Measurements from ENCODE around the gene PTPRM. TPM values are rescaled to one million over a fixed set of nuclear protein-coding genes. Genes with fewer than 3 reads are reported as not detected.

The PTPRM gene
- total RNA-seq, 1 donor from 2014 or later, result 1.00 TPM

DNA sequence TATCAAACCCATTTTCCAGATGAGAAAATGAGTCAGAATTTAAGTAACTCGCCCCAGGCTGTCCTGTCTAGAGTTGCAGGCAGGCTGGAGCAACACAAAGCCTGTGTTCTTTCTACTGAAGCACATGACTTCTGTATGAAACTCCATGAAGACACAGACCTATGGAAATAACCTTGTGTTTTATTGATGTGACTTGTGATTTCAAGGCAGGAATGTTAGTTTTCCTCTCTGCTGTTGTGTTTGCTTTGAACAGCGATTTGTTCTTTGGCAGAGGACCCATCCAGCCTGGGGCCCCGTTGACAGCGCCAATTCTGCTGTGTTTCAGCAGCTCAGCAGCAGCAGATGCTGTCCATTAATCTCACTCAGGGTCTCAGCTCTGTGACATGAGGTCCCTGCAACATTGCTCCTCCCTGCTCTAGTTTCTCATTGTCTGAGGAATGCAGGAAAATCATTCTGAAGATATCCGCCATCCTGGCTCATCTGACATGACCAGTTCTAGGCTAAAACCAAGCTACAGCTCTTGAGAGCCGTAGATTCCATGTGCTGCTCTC, 697.8 kb downstream of the PTPRM start:
- TF ChIP-seq, protein P1, sequence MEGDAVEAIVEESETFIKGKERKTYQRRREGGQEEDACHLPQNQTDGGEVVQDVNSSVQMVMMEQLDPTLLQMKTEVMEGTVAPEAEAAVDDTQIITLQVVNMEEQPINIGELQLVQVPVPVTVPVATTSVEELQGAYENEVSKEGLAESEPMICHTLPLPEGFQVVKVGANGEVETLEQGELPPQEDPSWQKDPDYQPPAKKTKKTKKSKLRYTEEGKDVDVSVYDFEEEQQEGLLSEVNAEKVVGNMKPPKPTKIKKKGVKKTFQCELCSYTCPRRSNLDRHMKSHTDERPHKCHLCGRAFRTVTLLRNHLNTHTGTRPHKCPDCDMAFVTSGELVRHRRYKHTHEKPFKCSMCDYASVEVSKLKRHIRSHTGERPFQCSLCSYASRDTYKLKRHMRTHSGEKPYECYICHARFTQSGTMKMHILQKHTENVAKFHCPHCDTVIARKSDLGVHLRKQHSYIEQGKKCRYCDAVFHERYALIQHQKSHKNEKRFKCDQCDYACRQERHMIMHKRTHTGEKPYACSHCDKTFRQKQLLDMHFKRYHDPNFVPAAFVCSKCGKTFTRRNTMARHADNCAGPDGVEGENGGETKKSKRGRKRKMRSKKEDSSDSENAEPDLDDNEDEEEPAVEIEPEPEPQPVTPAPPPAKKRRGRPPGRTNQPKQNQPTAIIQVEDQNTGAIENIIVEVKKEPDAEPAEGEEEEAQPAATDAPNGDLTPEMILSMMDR (IDR thresholded peaks at IDR 0.05), result no peak
- H3K36me3 Mint-ChIP-seq (ENCODE audit: low read depth), result no peaks in the 10 kb centered on the region
- no peaks in the 10 kb centered on the region for H3K9me3 Mint-ChIP-seq
- DNase-seq (no peak), ATAC-seq (ENCODE audit: low read depth) (no peak)
- peaks cover 6% of the 10 kb centered on the region for H3K27me3 Mint-ChIP-seq
- CTCF ChIA-PET, result no interaction called here
- H3K4me3 Mint-ChIP-seq, result no peak overlapping the region
- no peaks in the 10 kb centered on the region for H3K4me1 Mint-ChIP-seq
- POLR2A ChIA-PET, result no interaction called here
- no peak overlapping the region for H3K27ac Mint-ChIP-seq
- intact Hi-C loops (cut with micrococcal nuclease), result no loop called here

DNA sequence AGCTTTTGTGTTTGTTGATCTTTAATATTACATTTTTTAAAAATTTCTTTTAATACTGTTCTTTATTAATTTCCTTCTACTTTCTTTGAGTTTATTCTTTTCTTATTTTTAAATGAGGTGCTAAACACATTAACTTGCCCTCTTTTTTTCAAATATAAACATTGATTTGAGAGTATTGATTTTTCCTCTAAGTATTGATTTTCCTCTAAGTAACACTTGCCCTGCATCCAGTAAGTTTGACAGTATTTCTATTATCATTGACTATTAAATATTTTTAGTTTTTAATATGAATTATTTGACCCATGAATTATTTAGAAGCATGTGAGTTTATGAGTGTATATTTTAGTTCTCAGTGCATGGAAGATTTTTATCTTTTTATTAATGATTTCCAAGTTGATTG, 705.1 kb downstream of the PTPRM start:
- H3K4me3 Mint-ChIP-seq, result no peak overlapping the region

DNA sequence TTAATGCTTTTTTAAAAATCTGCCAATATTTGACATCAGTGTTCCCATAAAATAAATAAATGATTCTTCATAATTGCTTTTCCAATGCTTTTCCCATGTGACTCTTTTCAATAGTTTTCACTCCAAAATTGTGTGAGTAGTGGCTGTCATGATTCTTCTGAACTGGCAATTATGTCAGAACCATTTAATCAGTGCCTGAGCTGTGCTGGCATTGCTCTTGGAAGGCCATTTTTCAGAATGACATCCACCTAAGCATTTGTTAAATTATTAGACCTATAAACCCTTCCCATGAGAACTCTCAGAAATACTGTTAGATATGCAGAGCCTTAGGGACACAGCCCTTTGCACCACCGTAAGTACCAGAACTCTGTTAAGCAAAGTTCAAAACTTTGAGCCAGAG, 707.3 kb downstream of the PTPRM start:
- ChIA-PET CTCF (no interaction called here), POLR2A (no interaction called here)
- H3K4me3 Mint-ChIP-seq, result no peak overlapping the region
- intact Hi-C loops (cut with micrococcal nuclease), result no loop called here
- TF ChIP-seq, protein P1 (IDR thresholded peaks at IDR 0.05), result no peak
- no peak for DNase-seq
- H3K9me3 Mint-ChIP-seq, result peaks cover 2% of the 10 kb centered on the region
- H3K4me1 Mint-ChIP-seq, result no peaks in the 10 kb centered on the region
- no peak overlapping the region for H3K27ac Mint-ChIP-seq
- no peak for ATAC-seq (ENCODE audit: low read depth)
- H3K36me3 Mint-ChIP-seq (ENCODE audit: low read depth), result no peaks in the 10 kb centered on the region
- H3K27me3 Mint-ChIP-seq, result no peaks in the 10 kb centered on the region

More for the DNA sequence above, 705.1 kb downstream of the PTPRM start:
- TF ChIP-seq, protein P1 (IDR thresholded peaks at IDR 0.05), result no peak
- intact Hi-C loops (cut with micrococcal nuclease), result no loop called here
- no peaks in the 10 kb centered on the region for H3K4me1 Mint-ChIP-seq
- no peak overlapping the region for H3K27ac Mint-ChIP-seq
- POLR2A ChIA-PET, result no interaction called here
- DNase-seq, result no peak
- H3K27me3 Mint-ChIP-seq, result no peaks in the 10 kb centered on the region
- ATAC-seq (ENCODE audit: low read depth), result no peak
- CTCF ChIA-PET, result no interaction called here
- no peaks in the 10 kb centered on the region for H3K36me3 Mint-ChIP-seq (ENCODE audit: low read depth)
- H3K9me3 Mint-ChIP-seq, result peaks cover 2% of the 10 kb centered on the region

DNA sequence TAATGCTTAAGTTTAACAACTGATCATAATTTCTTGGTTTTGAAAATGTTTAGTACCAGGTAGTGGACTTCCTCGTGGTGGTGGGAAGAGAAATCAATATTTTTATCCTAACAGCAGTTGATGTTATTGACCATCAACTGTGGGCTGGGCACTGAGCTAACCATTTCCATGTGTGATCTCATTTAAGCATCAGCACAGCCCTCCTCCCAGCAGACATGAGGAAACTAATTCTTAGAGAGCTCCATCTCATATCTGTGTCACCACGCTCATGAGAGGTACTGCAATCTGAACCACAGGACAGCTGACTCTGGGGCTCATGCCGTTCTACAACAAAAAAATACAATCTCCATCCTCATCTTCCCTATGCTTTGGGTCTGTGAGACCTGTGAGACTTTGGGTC, 709.3 kb downstream of the PTPRM start:
- no peak overlapping the region for H3K27ac Mint-ChIP-seq
- TF ChIP-seq, protein P1 (IDR thresholded peaks at IDR 0.05), result no peak
- DNase-seq (no peak), ATAC-seq (ENCODE audit: low read depth) (no peak)
- H3K4me3 Mint-ChIP-seq, result no peak overlapping the region
- CTCF ChIA-PET, result no interaction called here
- no peaks in the 10 kb centered on the region for H3K36me3 Mint-ChIP-seq (ENCODE audit: low read depth)
- H3K27me3 Mint-ChIP-seq, result no peaks in the 10 kb centered on the region
- no peaks in the 10 kb centered on the region for H3K9me3 Mint-ChIP-seq
- intact Hi-C loops (cut with micrococcal nuclease), result no loop called here
- no peaks in the 10 kb centered on the region for H3K4me1 Mint-ChIP-seq
- POLR2A ChIA-PET, result no interaction called here

DNA sequence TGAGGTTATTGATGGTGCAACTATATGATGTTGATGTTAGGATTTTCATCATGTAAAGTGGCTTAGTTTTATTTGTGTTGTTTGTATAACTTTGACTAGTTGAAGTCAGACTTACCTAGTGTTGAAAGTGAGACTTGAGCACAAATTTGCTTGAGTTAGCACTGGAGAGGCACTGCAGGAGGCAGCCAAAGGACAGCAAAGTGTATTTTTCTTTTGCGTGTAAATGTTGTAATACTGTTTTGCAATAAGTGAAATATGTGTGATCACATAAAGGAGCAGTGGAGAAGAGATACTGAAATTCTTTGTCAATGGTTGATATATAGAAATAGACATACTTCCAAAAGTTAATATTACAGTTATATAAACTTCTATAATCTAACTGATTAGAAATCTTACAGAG, 710.2 kb downstream of the PTPRM start:
- ChIA-PET CTCF (no interaction called here), POLR2A (no interaction called here)
- Mint-ChIP-seq H3K36me3 (ENCODE audit: low read depth) (no peaks in the 10 kb centered on the region), H3K27ac (no peak overlapping the region), H3K4me1 (no peaks in the 10 kb centered on the region), H3K27me3 (no peaks in the 10 kb centered on the region), H3K9me3 (no peaks in the 10 kb centered on the region), H3K4me3 (no peak overlapping the region)
- no peak for DNase-seq
- no peak for ATAC-seq (ENCODE audit: low read depth)
- intact Hi-C loops (cut with micrococcal nuclease), result no loop called here
- TF ChIP-seq, protein P1 (IDR thresholded peaks at IDR 0.05), result no peak

Measured in activated B cell treated with CpG ODN at 0.5 μM for 24 hours (primary cell).